ENCODE measurements around the gene NDUFS2.
"Not testable (repeated sequence)": the region's sequence is repeated elsewhere in the genome, so short reads cannot be mapped to it uniquely, and the experiment has no call there.

DNA sequence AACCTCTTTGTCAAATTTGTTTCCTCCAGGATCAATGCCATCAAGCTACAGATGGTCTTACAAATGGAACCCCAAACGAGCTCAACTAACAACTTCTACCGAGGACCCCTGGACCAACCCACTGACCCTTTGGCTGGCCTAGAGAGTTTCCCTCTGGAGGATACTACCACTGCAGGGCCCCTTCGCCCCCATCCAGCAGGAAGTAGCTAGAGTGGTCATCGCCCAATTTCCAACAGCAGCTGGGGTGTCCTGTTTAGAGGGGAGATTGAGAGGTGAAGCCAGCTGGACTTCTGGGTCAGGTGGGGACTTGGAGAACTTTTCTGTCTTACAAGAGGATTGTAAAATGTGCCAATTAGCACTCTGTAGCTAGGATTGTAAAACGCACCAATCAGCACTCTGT, 54.9 kb downstream of the NDUFS2 start:
- not testable (repeated sequence) for TF ChIP-seq POLR2A (IDR thresholded peaks at IDR 0.05; ENCODE audit: low read depth, low read length); YY1 (IDR thresholded peaks at IDR 0.05; ENCODE audit: low read depth, low read length); NRF1 (conservative IDR thresholded peaks at IDR 0.05; ENCODE audit: low read depth, low read length); TBL1XR1 (IDR thresholded peaks at IDR 0.05; ENCODE audit: low read depth, low read length); SUZ12 (IDR thresholded peaks at IDR 0.05; ENCODE audit: unreplicated experiment); HCFC1 (IDR thresholded peaks at IDR 0.05; ENCODE audit: low read length); MAX (IDR thresholded peaks at IDR 0.05; ENCODE audit: low read depth, low read length); CREB1 (IDR thresholded peaks at IDR 0.05; ENCODE audit: low read depth); JUND (IDR thresholded peaks at IDR 0.05; ENCODE audit: low read depth, low read length); BCLAF1 (IDR thresholded peaks at IDR 0.05)
- TF ChIP-seq, protein P1, sequence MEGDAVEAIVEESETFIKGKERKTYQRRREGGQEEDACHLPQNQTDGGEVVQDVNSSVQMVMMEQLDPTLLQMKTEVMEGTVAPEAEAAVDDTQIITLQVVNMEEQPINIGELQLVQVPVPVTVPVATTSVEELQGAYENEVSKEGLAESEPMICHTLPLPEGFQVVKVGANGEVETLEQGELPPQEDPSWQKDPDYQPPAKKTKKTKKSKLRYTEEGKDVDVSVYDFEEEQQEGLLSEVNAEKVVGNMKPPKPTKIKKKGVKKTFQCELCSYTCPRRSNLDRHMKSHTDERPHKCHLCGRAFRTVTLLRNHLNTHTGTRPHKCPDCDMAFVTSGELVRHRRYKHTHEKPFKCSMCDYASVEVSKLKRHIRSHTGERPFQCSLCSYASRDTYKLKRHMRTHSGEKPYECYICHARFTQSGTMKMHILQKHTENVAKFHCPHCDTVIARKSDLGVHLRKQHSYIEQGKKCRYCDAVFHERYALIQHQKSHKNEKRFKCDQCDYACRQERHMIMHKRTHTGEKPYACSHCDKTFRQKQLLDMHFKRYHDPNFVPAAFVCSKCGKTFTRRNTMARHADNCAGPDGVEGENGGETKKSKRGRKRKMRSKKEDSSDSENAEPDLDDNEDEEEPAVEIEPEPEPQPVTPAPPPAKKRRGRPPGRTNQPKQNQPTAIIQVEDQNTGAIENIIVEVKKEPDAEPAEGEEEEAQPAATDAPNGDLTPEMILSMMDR (IDR thresholded peaks at IDR 0.05 in 2 of 3, conservative IDR thresholded peaks at IDR 0.05 in 1 of 3; ENCODE audit: control insufficient read depth in 2 of 3, extremely low read depth in 1 of 3, insufficient read depth in 1 of 3, low read depth in 3 of 3, low read length in 3 of 3), result not testable (repeated sequence)
- TF ChIP-seq, protein P2, sequence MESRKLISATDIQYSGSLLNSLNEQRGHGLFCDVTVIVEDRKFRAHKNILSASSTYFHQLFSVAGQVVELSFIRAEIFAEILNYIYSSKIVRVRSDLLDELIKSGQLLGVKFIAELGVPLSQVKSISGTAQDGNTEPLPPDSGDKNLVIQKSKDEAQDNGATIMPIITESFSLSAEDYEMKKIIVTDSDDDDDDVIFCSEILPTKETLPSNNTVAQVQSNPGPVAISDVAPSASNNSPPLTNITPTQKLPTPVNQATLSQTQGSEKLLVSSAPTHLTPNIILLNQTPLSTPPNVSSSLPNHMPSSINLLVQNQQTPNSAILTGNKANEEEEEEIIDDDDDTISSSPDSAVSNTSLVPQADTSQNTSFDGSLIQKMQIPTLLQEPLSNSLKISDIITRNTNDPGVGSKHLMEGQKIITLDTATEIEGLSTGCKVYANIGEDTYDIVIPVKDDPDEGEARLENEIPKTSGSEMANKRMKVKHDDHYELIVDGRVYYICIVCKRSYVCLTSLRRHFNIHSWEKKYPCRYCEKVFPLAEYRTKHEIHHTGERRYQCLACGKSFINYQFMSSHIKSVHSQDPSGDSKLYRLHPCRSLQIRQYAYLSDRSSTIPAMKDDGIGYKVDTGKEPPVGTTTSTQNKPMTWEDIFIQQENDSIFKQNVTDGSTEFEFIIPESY (IDR thresholded peaks at IDR 0.05), result not testable (repeated sequence)
- TF ChIP-seq, protein P3, sequence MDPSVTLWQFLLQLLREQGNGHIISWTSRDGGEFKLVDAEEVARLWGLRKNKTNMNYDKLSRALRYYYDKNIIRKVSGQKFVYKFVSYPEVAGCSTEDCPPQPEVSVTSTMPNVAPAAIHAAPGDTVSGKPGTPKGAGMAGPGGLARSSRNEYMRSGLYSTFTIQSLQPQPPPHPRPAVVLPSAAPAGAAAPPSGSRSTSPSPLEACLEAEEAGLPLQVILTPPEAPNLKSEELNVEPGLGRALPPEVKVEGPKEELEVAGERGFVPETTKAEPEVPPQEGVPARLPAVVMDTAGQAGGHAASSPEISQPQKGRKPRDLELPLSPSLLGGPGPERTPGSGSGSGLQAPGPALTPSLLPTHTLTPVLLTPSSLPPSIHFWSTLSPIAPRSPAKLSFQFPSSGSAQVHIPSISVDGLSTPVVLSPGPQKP (IDR thresholded peaks at IDR 0.05; ENCODE audit: low read depth, low read length), result not testable (repeated sequence)
